Stimulated activated effector memory CD8-positive, alpha-beta T cell treated with anti-CD3 and anti-CD28 coated beads, Interleukin-12 subunit alpha, Interleukin-12 subunit beta, amount 100 ng/mL, for 72 hours (primary cell): ENCODE results near the gene CERS5.

Source experiments
- ATAC-seq: fragments of 150-1000 bp; cut with Tn5 transposase; 2 replicates; pipeline ENCODE4 v1.10.0; 2021
- DNase-seq, 2 donors: peaks; one replicate each; pipeline ENCODE4 v3.0.0; 2021 to 2022; ENCODE audit warnings: low spot score in 2 of 2
- H3K27ac Mint-ChIP-seq: one replicate; pipeline ENCODE4 v1.8.0; 2022; ENCODE audit warnings: mild to moderate bottlenecking, mixed read lengths
- H3K36me3 Mint-ChIP-seq: one replicate; pipeline ENCODE4 v1.8.0; 2022; ENCODE audit warnings: mild to moderate bottlenecking, mixed read lengths
- H3K4me1 Mint-ChIP-seq: one replicate; pipeline ENCODE4 v1.8.0; 2022; ENCODE audit warnings: mixed read lengths
- H3K4me3 Mint-ChIP-seq: one replicate; pipeline ENCODE4 v1.8.0; 2022; ENCODE audit warnings: mild to moderate bottlenecking, mixed read lengths
- H3K9me3 Mint-ChIP-seq: one replicate; pipeline ENCODE4 v1.8.0; 2022; ENCODE audit warnings: mixed read lengths

Gene CERS5

DNA sequence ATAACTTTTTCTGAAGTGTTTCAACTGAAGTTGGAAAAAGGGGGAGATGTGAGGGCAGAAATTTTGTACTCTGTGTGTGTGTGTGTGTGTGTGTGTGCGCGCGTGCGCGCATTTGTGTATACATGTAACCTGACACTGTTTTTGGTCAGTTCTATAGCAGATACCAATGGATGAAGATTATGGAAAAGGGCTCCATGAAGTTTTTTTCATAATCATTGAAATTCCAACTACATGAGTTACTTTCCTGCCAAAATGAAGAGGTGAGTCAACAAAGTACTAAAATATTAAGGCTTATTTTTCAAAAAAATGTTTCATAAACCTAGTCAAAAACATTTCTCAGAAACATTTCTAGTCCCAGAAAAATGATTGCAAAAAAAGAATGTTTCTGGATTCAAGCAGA lies 25.7 kb upstream of the CERS5 start:
- ATAC-seq (no peak), DNase-seq (no peak)
- H3K36me3 Mint-ChIP-seq: peaks cover 91% of the 10 kb centered on the region
- no peak overlapping the region for H3K27ac Mint-ChIP-seq
- H3K4me3 Mint-ChIP-seq: no peak overlapping the region
- no peaks in the 10 kb centered on the region for H3K9me3 Mint-ChIP-seq
- H3K4me1 Mint-ChIP-seq: peaks cover 15% of the 10 kb centered on the region

DNA sequence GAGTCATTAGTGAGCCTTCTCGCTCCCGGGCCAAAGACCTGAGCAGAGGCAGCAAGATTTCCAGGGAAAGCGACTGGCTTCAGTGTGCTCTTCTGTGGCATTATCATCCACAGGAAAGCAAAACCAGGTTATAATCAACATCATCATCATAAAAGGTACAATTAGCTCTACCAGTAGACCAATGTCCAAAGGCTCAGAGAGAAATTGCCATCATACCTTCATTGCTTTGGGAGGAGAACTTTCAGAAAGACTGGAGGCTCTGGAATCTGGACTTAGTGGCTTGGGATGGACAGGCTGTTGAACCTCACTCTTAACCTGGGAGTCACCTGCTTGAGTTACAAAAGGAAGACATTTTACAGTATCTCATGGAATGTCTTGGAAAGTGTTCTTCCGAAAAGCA lies 25.1 kb upstream of the CERS5 start:
- Mint-ChIP-seq H3K27ac (no peak overlapping the region), H3K4me3 (no peak overlapping the region), H3K4me1 (peaks cover 22% of the 10 kb centered on the region), H3K36me3 (peaks cover 89% of the 10 kb centered on the region), H3K9me3 (no peaks in the 10 kb centered on the region)
- no peak for ATAC-seq
- no peak for DNase-seq

DNA sequence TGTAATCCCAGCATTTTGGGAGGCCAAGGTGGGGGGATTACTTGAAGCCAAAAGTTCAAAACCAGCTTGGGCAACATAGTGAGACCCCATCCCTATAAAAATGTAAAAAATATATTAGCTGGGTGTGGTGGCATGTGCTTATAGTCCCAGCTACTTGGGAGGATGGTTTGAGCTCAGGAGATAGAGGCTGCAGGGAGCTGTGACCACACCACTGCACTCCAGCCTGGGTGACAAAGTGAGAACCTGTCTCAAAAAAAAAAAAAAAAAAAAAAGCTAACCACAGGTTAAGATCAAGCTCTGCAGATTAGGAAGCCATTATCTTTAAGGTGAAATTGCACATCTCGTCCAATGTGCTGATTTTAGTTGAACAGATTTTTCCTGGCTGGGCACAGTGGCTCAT lies 23.7 kb upstream of the CERS5 start:
- Mint-ChIP-seq H3K9me3 (no peaks in the 10 kb centered on the region), H3K4me1 (peaks cover 36% of the 10 kb centered on the region), H3K36me3 (peaks cover 82% of the 10 kb centered on the region), H3K27ac (no peak overlapping the region), H3K4me3 (no peak overlapping the region)
- no peak for DNase-seq
- ATAC-seq: no peak

DNA sequence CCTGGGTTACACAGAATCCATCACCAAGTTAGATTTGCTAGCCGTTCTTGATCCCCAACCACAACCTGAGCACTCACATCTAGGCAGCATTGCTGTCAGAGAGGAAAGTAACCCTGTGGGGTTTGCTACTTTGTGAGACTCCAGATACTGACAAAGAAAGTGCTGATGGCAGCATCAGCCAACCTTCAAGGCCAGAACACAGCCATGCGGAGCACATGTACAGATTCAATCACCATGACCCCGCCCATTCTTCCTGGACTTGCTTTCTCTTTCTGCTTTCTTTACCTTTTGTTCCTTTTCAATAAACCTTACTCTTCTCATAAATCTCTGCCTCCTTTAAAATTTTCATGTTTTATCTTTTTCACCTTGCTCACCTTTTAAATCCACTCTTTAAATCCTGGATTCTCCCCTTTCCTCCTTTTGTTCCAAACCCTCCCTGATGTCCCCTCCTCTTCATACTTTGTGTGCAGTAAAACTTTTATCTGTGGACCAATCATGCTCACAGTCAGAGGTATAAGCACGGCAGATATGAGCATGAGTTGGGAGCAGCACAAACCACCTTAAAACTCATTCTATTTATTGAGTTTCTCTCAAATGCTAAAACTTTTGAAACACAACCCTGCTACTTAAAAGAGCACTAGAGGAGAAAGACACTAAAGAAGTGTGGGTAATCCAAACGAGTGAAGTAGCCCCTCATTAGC lies 21.9 kb upstream of the CERS5 start:
- ATAC-seq (peak; percentile 33), DNase-seq (no peak)
- peak overlapping the region; percentile 48 for H3K4me3 Mint-ChIP-seq
- peaks cover 47% of the 10 kb centered on the region for H3K4me1 Mint-ChIP-seq
- no peaks in the 10 kb centered on the region for H3K9me3 Mint-ChIP-seq
- peak overlapping the region; percentile 92 for H3K27ac Mint-ChIP-seq
- peaks cover 77% of the 10 kb centered on the region for H3K36me3 Mint-ChIP-seq

DNA sequence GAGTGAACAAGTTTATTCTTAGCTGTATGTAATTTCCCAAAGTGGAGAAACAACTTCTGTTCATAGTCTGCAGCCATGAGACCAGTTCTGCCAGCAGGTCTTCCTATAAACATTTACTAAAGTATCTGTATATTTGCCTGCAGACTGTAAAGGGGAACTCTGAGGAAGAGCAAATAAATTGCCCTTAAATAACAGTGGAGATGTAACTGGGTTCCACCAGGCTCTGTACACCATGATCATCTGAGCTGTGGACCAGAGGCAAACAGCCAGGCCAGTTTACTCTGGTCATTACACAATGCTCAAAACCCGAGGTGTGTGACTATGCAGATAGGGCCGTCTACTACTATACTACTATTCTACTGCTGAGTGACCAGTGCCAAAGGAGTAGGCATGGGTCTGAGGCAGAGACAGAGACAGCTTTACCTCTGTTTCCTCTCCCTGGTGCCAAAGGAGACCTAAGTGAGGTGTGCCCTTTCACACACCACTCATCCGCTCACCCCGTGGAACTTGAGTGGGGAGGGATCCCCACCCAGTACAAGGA lies 21.1 kb upstream of the CERS5 start:
- Mint-ChIP-seq H3K4me3 (peak overlapping the region; percentile 48), H3K36me3 (peaks cover 80% of the 10 kb centered on the region), H3K4me1 (peaks cover 47% of the 10 kb centered on the region), H3K9me3 (no peaks in the 10 kb centered on the region), H3K27ac (peak overlapping the region; percentile 92)
- DNase-seq (no peak), ATAC-seq (no peak)

DNA sequence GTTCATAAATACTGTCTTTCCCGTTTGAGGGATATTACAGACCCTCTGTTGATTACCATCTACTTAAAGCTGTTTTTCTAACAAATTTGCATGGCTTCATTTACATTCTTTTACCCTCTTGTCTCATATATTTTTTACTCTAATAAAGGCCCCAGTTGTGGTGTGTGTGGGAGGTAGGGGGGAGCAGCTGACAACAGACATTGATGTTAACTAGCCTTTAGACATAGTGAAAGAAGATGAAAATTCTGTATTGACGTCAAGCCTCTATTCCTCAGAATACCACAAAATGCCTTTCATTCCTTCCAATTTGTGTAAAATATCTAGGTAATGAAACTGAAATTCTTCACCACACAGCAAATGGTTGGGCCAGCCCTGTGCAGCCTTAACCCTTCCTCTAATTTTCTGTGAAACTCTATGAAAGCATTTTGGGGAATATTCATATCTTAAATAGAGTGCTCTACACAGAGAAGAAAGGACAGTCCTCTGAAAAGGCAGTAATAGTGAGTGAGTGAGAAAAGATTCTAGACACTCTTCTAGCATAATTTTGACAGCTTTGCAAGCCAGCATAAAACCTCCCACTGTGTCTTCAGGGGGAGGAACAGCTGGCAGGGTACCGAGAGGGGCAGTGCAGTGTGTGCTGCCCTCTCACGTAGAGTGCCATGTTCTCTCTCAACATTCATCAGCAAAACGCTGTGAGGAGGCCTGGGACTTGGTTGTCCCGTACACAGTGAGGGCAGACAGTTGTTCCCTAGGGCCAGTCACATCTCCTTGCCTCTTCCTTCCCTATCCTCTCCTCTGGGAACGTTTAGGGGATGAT lies 20.1 kb upstream of the CERS5 start:
- Mint-ChIP-seq H3K9me3 (no peaks in the 10 kb centered on the region), H3K4me3 (peak overlapping the region; percentile 48)

DNA sequence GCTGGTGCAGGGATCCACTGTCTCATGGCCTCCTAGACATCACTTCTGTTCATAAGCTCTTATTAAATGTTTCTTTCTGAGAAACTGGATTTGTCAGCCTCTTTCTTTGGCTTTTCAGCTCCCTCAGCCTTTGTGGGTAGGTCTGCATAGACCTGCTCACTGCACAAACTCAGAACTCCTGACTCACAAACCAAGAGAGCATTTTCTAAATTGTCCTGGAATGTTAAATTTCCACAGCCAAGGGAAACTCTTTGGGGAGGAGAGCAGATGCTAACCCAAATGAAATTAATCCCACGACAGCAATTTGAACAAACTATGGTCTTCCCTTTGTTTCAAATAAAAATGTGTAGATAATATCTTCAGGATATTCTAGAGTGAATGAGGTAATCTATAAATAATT lies 19.5 kb upstream of the CERS5 start:
- Mint-ChIP-seq H3K4me1 (peaks cover 47% of the 10 kb centered on the region), H3K27ac (peak overlapping the region; percentile 92)
- peak; percentile 23 for ATAC-seq

More for the DNA sequence above, 20.1 kb upstream of the CERS5 start:
- DNase-seq (peak in 1 of 2 donors; percentile 73), ATAC-seq (peak; percentile 88)
- Mint-ChIP-seq H3K27ac (peak overlapping the region; percentile 92), H3K36me3 (peaks cover 80% of the 10 kb centered on the region), H3K4me1 (peaks cover 47% of the 10 kb centered on the region)

DNA sequence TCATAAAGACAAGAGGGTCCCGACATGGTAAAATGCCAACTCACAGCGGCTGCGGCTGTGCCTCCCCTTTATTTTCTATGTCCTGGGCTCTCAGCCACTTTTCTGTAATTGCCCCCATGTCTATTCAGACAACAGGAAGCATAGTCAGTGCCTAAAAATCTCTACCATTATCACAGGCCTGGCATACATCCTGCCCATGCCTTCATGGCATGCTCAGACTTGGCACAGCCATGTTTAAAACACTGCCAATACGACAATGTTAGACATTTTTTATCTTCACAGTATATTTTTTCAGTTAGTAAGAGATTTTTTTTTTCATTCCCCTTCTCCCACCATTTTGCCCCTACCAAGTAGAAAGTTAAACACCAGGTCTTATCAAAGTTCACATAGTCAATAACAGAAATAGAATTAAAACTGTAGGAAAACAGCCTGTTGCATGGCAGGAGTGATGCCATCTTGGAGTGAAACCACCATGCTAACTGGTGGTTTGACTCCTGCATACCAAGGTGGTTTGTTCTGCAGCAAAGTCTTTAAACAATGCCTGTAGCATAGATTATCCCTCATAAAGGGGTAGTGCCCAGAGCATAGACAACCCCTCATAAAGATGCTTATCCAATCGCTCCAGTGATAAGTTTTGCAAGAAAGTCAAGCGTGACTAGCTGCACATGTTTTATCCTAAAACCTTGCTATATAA lies 18.9 kb upstream of the CERS5 start:
- Mint-ChIP-seq H3K27ac (peak overlapping the region; percentile 92), H3K4me1 (peaks cover 47% of the 10 kb centered on the region), H3K9me3 (no peaks in the 10 kb centered on the region), H3K4me3 (peak overlapping the region; percentile 48), H3K36me3 (peaks cover 80% of the 10 kb centered on the region)
- ATAC-seq (no peak), DNase-seq (no peak)

More for the DNA sequence above, 19.5 kb upstream of the CERS5 start:
- H3K4me3 Mint-ChIP-seq: peak overlapping the region; percentile 48
- no peaks in the 10 kb centered on the region for H3K9me3 Mint-ChIP-seq
- peaks cover 80% of the 10 kb centered on the region for H3K36me3 Mint-ChIP-seq
- no peak for DNase-seq

DNA sequence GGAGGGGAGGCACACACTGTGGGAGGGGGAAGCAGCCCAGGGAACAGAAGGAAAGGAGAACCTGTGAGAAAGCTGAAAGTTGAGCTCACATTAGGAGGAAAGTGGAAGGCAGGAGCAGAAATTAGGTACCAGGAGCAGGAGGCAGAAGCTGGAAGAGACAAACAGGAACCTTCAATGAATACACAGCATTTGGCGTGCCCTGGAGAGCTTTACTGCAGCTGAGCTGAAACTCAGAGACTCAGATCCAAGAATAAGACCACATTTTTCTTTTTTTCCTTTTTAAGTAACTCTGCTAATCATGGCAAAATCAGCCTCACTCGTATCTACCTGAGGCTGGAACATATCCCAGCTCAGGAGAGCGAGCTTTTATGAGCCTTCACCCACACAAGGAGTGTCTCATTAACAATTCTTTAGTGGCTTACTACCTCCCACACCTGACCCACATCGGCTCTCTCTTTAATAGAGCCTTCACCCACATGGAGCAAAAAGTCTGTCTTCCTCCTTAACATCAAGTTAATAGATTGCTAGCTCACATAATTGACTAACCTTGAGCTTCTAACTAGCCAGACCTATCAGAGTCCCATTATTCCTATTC lies 18.2 kb upstream of the CERS5 start:
- H3K9me3 Mint-ChIP-seq: no peaks in the 10 kb centered on the region
- H3K27ac Mint-ChIP-seq: peak overlapping the region; percentile 92
- DNase-seq (no peak), ATAC-seq (no peak)
- H3K4me1 Mint-ChIP-seq: peaks cover 47% of the 10 kb centered on the region
- peaks cover 80% of the 10 kb centered on the region for H3K36me3 Mint-ChIP-seq
- H3K4me3 Mint-ChIP-seq: peak overlapping the region; percentile 48

DNA sequence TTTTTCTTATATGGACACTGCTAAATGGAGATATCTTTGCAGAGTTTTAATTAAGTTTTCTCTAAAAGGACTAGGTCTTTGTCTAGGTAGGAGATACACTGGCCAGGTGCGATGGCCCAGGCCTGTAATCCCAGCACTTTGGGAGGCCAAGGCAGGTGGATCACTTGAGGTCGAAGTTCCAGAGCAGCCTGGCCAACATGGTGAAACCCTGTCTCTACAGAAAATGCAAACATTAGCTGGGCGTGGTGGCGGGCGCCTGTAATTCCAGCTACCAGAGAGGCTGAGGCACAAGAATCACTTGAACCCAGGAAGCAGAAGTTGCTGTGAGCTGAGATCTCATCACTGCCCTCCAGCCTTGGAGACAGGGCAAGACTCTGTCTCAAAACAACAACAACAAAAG lies 17.1 kb upstream of the CERS5 start:
- ATAC-seq (no peak), DNase-seq (no peak)
- Mint-ChIP-seq H3K4me3 (no peak overlapping the region), H3K36me3 (peaks cover 80% of the 10 kb centered on the region), H3K4me1 (peaks cover 45% of the 10 kb centered on the region), H3K27ac (peak overlapping the region; percentile 92), H3K9me3 (no peaks in the 10 kb centered on the region)

DNA sequence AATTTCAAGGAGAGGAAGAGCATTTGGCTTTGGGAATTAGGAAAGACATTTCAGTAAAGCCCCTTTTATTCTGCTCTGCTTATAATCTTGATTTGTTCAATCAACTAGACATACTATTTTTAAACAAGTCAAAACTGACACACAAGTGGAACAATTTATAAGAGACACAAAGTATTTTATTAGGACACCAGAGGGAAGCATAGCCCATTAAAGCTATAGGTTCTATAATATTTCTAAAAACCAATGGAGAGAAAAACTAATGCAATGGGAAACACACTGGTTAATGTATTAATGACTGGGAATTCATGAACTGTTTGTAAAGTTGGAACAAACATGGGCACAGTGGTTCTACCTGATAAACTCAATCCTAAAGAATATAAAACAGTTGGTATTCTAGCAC lies 15.3 kb upstream of the CERS5 start:
- ATAC-seq: no peak
- DNase-seq: no peak
- no peaks in the 10 kb centered on the region for H3K9me3 Mint-ChIP-seq
- H3K4me3 Mint-ChIP-seq: no peak overlapping the region
- peaks cover 88% of the 10 kb centered on the region for H3K36me3 Mint-ChIP-seq
- H3K27ac Mint-ChIP-seq: peak overlapping the region; percentile 76
- H3K4me1 Mint-ChIP-seq: peaks cover 27% of the 10 kb centered on the region

DNA sequence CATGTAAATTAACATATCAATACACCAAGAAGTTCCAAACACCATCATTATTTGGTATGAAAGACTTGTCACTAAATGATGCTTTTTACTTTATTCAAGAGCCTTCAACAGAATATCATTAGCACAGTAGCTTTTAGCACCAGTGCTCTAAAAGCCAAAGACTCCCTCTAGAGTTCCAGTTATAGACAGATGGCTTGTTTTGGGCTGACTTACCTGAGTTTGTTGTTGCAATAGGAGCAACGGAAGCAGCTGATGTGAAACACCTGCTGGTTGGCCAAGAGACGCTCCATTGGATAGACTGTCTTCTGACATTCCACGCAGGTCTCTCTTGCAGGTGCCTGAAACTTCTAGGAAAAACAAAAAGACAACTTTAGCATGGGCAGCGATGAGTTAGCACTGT lies 14.5 kb upstream of the CERS5 start:
- H3K9me3 Mint-ChIP-seq: no peaks in the 10 kb centered on the region
- DNase-seq (no peak), ATAC-seq (no peak)
- H3K4me3 Mint-ChIP-seq: no peak overlapping the region
- H3K27ac Mint-ChIP-seq: no peak overlapping the region
- peaks cover 88% of the 10 kb centered on the region for H3K36me3 Mint-ChIP-seq
- peaks cover 19% of the 10 kb centered on the region for H3K4me1 Mint-ChIP-seq

DNA sequence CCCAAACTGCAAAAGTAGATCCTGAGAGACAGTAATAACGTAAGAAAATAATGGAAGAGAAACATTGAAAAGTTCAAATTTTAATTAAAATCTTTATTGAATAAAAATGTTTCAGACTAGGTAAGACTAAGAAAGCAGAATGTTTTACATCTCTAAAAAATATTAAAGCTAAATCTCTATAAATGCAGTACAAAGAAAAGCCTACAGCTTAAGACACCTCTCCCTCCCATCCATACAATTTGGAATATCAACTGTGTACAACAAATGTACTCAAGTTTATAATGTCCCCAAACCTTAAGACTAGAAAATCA lies 8.5 kb upstream of the CERS5 start:
- DNase-seq (no peak), ATAC-seq (no peak)
- peaks cover 71% of the 10 kb centered on the region for H3K36me3 Mint-ChIP-seq
- no peak overlapping the region for H3K27ac Mint-ChIP-seq
- no peaks in the 10 kb centered on the region for H3K4me1 Mint-ChIP-seq
- no peak overlapping the region for H3K4me3 Mint-ChIP-seq
- H3K9me3 Mint-ChIP-seq: no peaks in the 10 kb centered on the region

DNA sequence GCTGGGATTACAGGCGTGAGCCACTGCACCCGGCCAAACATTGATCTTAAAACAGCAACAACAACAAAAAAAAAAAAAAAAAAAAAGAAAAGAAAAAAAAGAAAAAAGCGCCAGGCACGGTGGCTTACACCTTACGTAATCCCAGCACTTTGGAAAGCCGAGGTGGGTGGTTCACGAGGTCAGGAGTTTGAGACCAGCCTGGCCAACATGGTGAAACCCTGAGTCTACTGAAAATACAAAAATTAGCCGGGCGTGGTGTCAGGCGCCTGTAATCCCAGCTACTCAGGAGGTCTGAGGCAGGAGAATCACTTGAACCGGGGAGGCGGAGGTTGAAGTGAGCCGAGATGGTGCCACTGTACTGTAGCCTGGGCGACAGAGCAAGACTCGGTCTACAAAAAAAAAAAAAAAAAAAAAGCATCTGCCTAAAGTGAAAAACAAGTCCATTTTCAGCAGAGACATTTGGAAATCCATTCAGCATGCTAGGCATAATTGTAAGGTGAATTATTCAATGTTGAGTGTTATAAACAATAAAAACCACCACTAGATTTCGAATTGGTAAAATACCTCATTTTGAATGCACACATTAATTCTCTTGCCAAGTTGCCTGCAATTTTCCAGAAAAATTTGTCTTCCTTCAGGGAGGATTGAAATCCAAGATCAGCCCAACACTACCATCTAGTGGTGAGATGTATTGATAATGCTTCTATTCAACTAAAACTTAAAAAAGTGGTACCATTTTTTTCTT lies 8.0 kb upstream of the CERS5 start:
- no peak for ATAC-seq
- no peaks in the 10 kb centered on the region for H3K4me1 Mint-ChIP-seq
- DNase-seq: no peak

DNA sequence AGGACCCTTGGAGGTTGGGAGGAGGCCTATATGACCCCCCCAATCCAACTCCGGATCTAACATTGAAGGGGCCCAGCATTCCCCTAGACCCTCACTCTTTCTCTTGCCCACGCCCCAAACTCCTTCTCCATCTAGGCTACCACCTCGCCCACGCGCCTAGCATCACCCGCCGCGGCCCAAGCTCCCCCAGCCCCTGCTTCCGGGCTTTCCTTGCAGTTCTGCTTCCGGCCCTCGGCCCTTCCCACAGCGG lies 445 bp downstream of the CERS5 start:
- peak overlapping the region; percentile 88 for H3K4me3 Mint-ChIP-seq
- H3K4me1 Mint-ChIP-seq: peaks cover 22% of the 10 kb centered on the region
- no peaks in the 10 kb centered on the region for H3K9me3 Mint-ChIP-seq
- H3K36me3 Mint-ChIP-seq: peaks cover 21% of the 10 kb centered on the region
- DNase-seq (no peak), ATAC-seq (peak; percentile 51)
- peak overlapping the region; percentile 92 for H3K27ac Mint-ChIP-seq

More for the DNA sequence above, 8.0 kb upstream of the CERS5 start:
- Mint-ChIP-seq H3K27ac (no peak overlapping the region), H3K4me3 (no peak overlapping the region), H3K36me3 (peaks cover 65% of the 10 kb centered on the region), H3K9me3 (no peaks in the 10 kb centered on the region)
